Measurements from ENCODE around the gene NDOR1.

Gene NDOR1

GRCh38 chr9:137221506-137222111 is 16.1 kb downstream of the NDOR1 start:
- H3K4me3 ChIP-seq (ENCODE audit: low read depth, low read length) = peak overlapping the region; percentile 61
- TF ChIP-seq CTCF (IDR thresholded peaks at IDR 0.05; ENCODE audit: low read depth, low read length, missing control alignments) = no peak
- no peak for DNase-seq (ENCODE audit: low read depth)

GRCh38 chr9:137222190-137223077 is 16.9 kb downstream of the NDOR1 start, which contains the start of gene RNF208:
Gene RNF208 (minus strand): TSS chr9:137222240. CDS start chr9:137221212, 1,028 bp downstream.
- no peak for DNase-seq (ENCODE audit: low read depth)
- no peak for TF ChIP-seq CTCF (IDR thresholded peaks at IDR 0.05; ENCODE audit: low read depth, low read length, missing control alignments)
- H3K4me3 ChIP-seq (ENCODE audit: low read depth, low read length) = peak within 1 kb of the TSS; percentile 61

GRCh38 chr9:137223078-137223970 is 17.8 kb downstream of the NDOR1 start:
- no peak for TF ChIP-seq CTCF (IDR thresholded peaks at IDR 0.05; ENCODE audit: low read depth, low read length, missing control alignments)
- H3K4me3 ChIP-seq (ENCODE audit: low read depth, low read length) = peak overlapping the region; percentile 88
- DNase-seq (ENCODE audit: low read depth) = peak; percentile 97

GRCh38 chr9:137224830-137225694 is 19.6 kb downstream of the NDOR1 start, which contains the start of gene CYSRT1:
Gene CYSRT1 (plus strand): TSS chr9:137225174. CDS start chr9:137225622, 448 bp downstream.
- no peak for TF ChIP-seq CTCF (IDR thresholded peaks at IDR 0.05; ENCODE audit: low read depth, low read length, missing control alignments)
- DNase-seq (ENCODE audit: low read depth) = no peak
- H3K4me3 ChIP-seq (ENCODE audit: low read depth, low read length) = peak within 1 kb of the TSS; percentile 88

GRCh38 chr9:137225699-137226331 is 20.3 kb downstream of the NDOR1 start:
- DNase-seq (ENCODE audit: low read depth) = no peak
- H3K4me3 ChIP-seq (ENCODE audit: low read depth, low read length) = no peak overlapping the region
- no peak for TF ChIP-seq CTCF (IDR thresholded peaks at IDR 0.05; ENCODE audit: low read depth, low read length, missing control alignments)
